ENCODE results near the gene HS3ST3A1. TPM values are rescaled to one million over a fixed set of nuclear protein-coding genes. Genes with fewer than 3 reads are reported as not detected.

HS3ST3A1 gene
- polyA plus RNA-seq, 5 donors = 3.7 to 9.1 (median 5.3) TPM

- DNase-seq = no peak
Observed at GRCh38 chr17:13599864-13600263, 1.9 kb downstream of the HS3ST3A1 start.

- DNase-seq = no peak
Observed at GRCh38 chr17:13599168-13599577, 2.6 kb downstream of the HS3ST3A1 start.

GRCh38 chr17:13598353-13599167 is 3.2 kb downstream of the HS3ST3A1 start:
- no peak for DNase-seq

- DNase-seq = no peak
Observed at GRCh38 chr17:13597723-13598347, 3.9 kb downstream of the HS3ST3A1 start.

- no peak for DNase-seq
Observed at GRCh38 chr17:13596241-13596923, 5.3 kb downstream of the HS3ST3A1 start.

GRCh38 chr17:13595599-13595899 is 6.2 kb downstream of the HS3ST3A1 start:
- DNase-seq = no peak

GRCh38 chr17:13594762-13595598 is 6.7 kb downstream of the HS3ST3A1 start:
- DNase-seq = peak in 1 of 2 donors; percentile 74

- DNase-seq = no peak
Observed at GRCh38 chr17:13594310-13594709, 7.4 kb downstream of the HS3ST3A1 start.

- no peak for DNase-seq
Observed at GRCh38 chr17:13593757-13594156, 8.0 kb downstream of the HS3ST3A1 start.

GRCh38 chr17:13593021-13593751 is 8.5 kb downstream of the HS3ST3A1 start:
- DNase-seq = no peak

- DNase-seq = peak in 1 of 2 donors; percentile 71
Observed at GRCh38 chr17:13592427-13592826, 9.3 kb downstream of the HS3ST3A1 start.

- DNase-seq = no peak
Observed at GRCh38 chr17:13590441-13590840, 11.3 kb downstream of the HS3ST3A1 start.

- DNase-seq = no peak
Observed at GRCh38 chr17:13589658-13590057, 12.1 kb downstream of the HS3ST3A1 start.

GRCh38 chr17:13587487-13588338 is 14.0 kb downstream of the HS3ST3A1 start:
- DNase-seq = no peak

- DNase-seq = no peak
Observed at GRCh38 chr17:13584701-13585080, 17.0 kb downstream of the HS3ST3A1 start.

GRCh38 chr17:13583996-13584700 is 17.6 kb downstream of the HS3ST3A1 start:
- DNase-seq = no peak

GRCh38 chr17:13582776-13583547 is 18.8 kb downstream of the HS3ST3A1 start:
- no peak for DNase-seq

- no peak for DNase-seq
Observed at GRCh38 chr17:13581925-13582324, 19.8 kb downstream of the HS3ST3A1 start.

- DNase-seq = no peak
Observed at GRCh38 chr17:13580790-13581189, 20.9 kb downstream of the HS3ST3A1 start.
